CD4-positive, CD25-positive, alpha-beta regulatory T cell (primary cell): ENCODE measurements around the gene OR51A4. TPM values are rescaled to one million over a fixed set of nuclear protein-coding genes. Genes with fewer than 3 reads are reported as not detected.

Source experiments
- ATAC-seq, 2 donors: fragments of 150-1000 bp; cut with Tn5 transposase; one replicate each; pipeline ENCODE4 v1.10.0; 2021; ENCODE audit warnings: low read depth in 2 of 2, moderate number of reproducible peaks in 2 of 2, moderate library complexity in 1 of 2
- DNase-seq, 3 donors: peaks; one replicate each; pipeline versions ENCODE4 v3.0.0 to v3.0.0-alpha.2; 2012 to 2022; ENCODE audit warnings: mixed read lengths in 1 of 3
- H3K27ac ChIP-seq: one replicate; pipeline ENCODE4 v1.7.0; 2013; ENCODE audit warnings: mild to moderate bottlenecking, low read length; ENCODE audit not compliant: insufficient read depth, poor library complexity, severe bottlenecking
- H3K27me3 ChIP-seq: one replicate; pipeline ENCODE4 v1.7.0; 2013; ENCODE audit warnings: low read length; ENCODE audit not compliant: control insufficient read depth, insufficient read depth
- H3K36me3 ChIP-seq: one replicate; pipeline ENCODE4 v1.7.0; 2013; ENCODE audit warnings: mild to moderate bottlenecking, low read length, moderate library complexity; ENCODE audit not compliant: control insufficient read depth, insufficient read depth
- H3K4me1 ChIP-seq: 2 replicates; pipeline ENCODE4 v1.7.0; 2013; ENCODE audit warnings: mild to moderate bottlenecking, low read length; ENCODE audit not compliant: insufficient read depth, control insufficient read depth, poor library complexity, severe bottlenecking
- H3K4me3 ChIP-seq: one replicate; pipeline ENCODE4 v1.7.0; 2013; ENCODE audit warnings: low read depth, mild to moderate bottlenecking, low read length, moderate library complexity
- H3K9me3 ChIP-seq, 2 experiments: 1 replicate in 1 of 2; 2 replicates in 1 of 2; pipeline ENCODE4 v1.7.0; 2013; ENCODE audit warnings: low read length in 2 of 2, mild to moderate bottlenecking in 1 of 2, moderate library complexity in 1 of 2; ENCODE audit not compliant: control insufficient read depth in 2 of 2
- H3K27ac Mint-ChIP-seq, 3 donors: one replicate each; pipeline ENCODE4 v1.8.0; 2020 to 2022; ENCODE audit warnings: mild to moderate bottlenecking in 3 of 3, mixed read lengths in 3 of 3, moderate library complexity in 2 of 3
- H3K27me3 Mint-ChIP-seq: one replicate; pipeline ENCODE4 v1.8.0; 2022; ENCODE audit warnings: mild to moderate bottlenecking, mixed read lengths
- H3K36me3 Mint-ChIP-seq: one replicate; pipeline ENCODE4 v1.8.0; 2020; ENCODE audit warnings: mixed read lengths
- H3K4me1 Mint-ChIP-seq, 4 donors: one replicate each; pipeline ENCODE4 v1.8.0; 2020 to 2022; ENCODE audit warnings: mixed read lengths in 4 of 4, mild to moderate bottlenecking in 1 of 4
- H3K4me3 Mint-ChIP-seq, 4 donors: one replicate each; pipeline ENCODE4 v1.8.0; 2020 to 2022; ENCODE audit warnings: mild to moderate bottlenecking in 4 of 4, mixed read lengths in 4 of 4, moderate library complexity in 3 of 4
- H3K9me3 Mint-ChIP-seq, 7 donors: one replicate each; pipeline ENCODE4 v1.8.0; 2020 to 2022; ENCODE audit warnings: mixed read lengths in 7 of 7, mild to moderate bottlenecking in 3 of 7, moderate library complexity in 2 of 7
- polyA plus RNA-seq, 4 donors: library from polyadenylated mRNA; unstranded; fragments of 300-500 nt; fragmentation: Illumina TruSeq; gene quantifications; one replicate each; pipeline ENCODE4 v1.2.3, GENCODE V29; 2021
- total RNA-seq: library from RNA; stranded (reverse); gene quantifications from one replicate; pipeline ENCODE4 v1.2.3, GENCODE V29; 2022

Gene OR51A4
- total and polyA plus RNA-seq, 5 donors from 2014 or later: not detected

DNA sequence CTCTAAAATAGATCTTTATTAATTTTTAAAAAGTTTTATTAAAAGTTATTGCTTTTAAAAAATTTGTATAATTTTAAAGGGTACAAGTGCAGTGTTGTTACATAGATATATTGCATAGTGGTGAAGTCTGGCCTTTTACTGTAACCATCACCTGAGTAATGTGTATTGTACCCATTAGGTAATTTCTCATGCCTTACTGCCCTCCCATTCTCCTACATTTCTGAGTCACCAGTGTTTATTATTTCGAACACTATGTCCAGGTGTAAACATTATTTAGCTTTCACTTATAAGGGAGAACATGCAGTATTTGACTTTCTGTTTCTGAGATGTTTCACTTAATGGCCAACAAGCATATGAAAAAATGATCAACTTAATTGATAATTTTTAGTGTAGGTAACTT is 25.6 kb downstream of the OR51A4 start:
- H3K27me3 Mint-ChIP-seq: no peaks in the 10 kb centered on the region
- no peak overlapping the region for H3K4me3 ChIP-seq
- H3K4me1 ChIP-seq: no peaks in the 10 kb centered on the region
- H3K27ac ChIP-seq: no peak overlapping the region
- H3K27me3 ChIP-seq: no peaks in the 10 kb centered on the region
- DNase-seq: no peak
- H3K36me3 ChIP-seq: no peaks in the 10 kb centered on the region
- H3K9me3 ChIP-seq: no peaks in the 10 kb centered on the region
- no peak for ATAC-seq
- H3K9me3 Mint-ChIP-seq: peaks cover 0 to 4% (median 0%) of the 10 kb centered on the region in 7 donors
- H3K36me3 Mint-ChIP-seq: no peaks in the 10 kb centered on the region
- no peaks in the 10 kb centered on the region for H3K4me1 Mint-ChIP-seq
- no peak overlapping the region for H3K4me3 Mint-ChIP-seq
- H3K27ac Mint-ChIP-seq: no peak overlapping the region

DNA sequence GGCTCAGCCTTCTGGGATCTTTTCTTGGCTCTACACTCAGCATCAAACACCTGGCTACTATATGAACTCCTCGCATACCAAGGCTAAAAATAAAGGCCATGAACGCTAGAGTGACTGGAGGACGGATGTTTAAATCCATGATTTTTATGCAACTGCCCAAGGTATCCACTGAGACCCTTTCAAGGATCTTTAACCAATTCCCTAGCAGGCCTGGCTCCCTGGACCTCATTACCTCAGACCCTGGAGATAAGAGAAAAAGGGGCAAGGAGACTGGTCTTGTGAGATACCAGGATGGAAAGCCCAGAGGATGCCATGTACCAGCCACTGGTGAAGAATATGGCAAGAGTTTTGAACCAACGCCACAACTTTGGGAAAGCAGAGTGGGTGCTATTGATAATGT is 28.2 kb downstream of the OR51A4 start, which contains the start of gene OR51G2:
OR51G2 (minus strand) TSS at position 101 of the 400 bp plus-strand sequence. CDS start 3,687 bp downstream, outside the sequence.
- H3K9me3 ChIP-seq: no peaks in the 10 kb centered on the region
- Mint-ChIP-seq H3K36me3 (no peaks in the 10 kb centered on the region), H3K27me3 (no peaks in the 10 kb centered on the region), H3K4me3 (no peak within 1 kb of the TSS), H3K27ac (no peak within 1 kb of the TSS), H3K9me3 (peaks cover 0 to 3% (median 0%) of the 10 kb centered on the region in 7 donors), H3K4me1 (no peaks in the 10 kb centered on the region)
- H3K4me3 ChIP-seq: no peak within 1 kb of the TSS
- H3K36me3 ChIP-seq: no peaks in the 10 kb centered on the region
- no peaks in the 10 kb centered on the region for H3K4me1 ChIP-seq
- ATAC-seq: no peak
- no peak for DNase-seq
- H3K27ac ChIP-seq: no peak within 1 kb of the TSS
- H3K27me3 ChIP-seq: no peaks in the 10 kb centered on the region

GRCh38 chr11:4916581-4916980 is 30.8 kb downstream of the OR51A4 start:
- H3K36me3 Mint-ChIP-seq: no peaks in the 10 kb centered on the region
- DNase-seq: no peak
- no peaks in the 10 kb centered on the region for H3K36me3 ChIP-seq
- no peak overlapping the region for H3K27ac ChIP-seq
- peaks cover 0 to 1% (median 0%) of the 10 kb centered on the region in 7 donors for H3K9me3 Mint-ChIP-seq
- no peaks in the 10 kb centered on the region for H3K4me1 ChIP-seq
- H3K27me3 Mint-ChIP-seq: no peaks in the 10 kb centered on the region
- H3K9me3 ChIP-seq: no peaks in the 10 kb centered on the region
- ATAC-seq: no peak
- no peak overlapping the region for H3K4me3 ChIP-seq
- H3K27me3 ChIP-seq: no peaks in the 10 kb centered on the region
- no peak overlapping the region for H3K4me3 Mint-ChIP-seq
- no peak overlapping the region for H3K27ac Mint-ChIP-seq
- no peaks in the 10 kb centered on the region for H3K4me1 Mint-ChIP-seq

GRCh38 chr11:4903484-4903883 is 43.9 kb downstream of the OR51A4 start, which contains the start of gene OR51A7:
OR51A7 (plus strand) TSS chr11:4903783; CDS start chr11:4907370, 3,587 bp downstream.
- Mint-ChIP-seq H3K4me3 (no peak within 1 kb of the TSS), H3K36me3 (no peaks in the 10 kb centered on the region), H3K4me1 (no peaks in the 10 kb centered on the region), H3K27ac (no peak within 1 kb of the TSS), H3K27me3 (no peaks in the 10 kb centered on the region), H3K9me3 (peaks cover 0 to 5% (median 0%) of the 10 kb centered on the region in 7 donors)
- no peaks in the 10 kb centered on the region for H3K9me3 ChIP-seq
- H3K4me3 ChIP-seq: no peak within 1 kb of the TSS
- no peak within 1 kb of the TSS for H3K27ac ChIP-seq
- no peak for DNase-seq
- no peak for ATAC-seq
- no peaks in the 10 kb centered on the region for H3K36me3 ChIP-seq
- H3K4me1 ChIP-seq: no peaks in the 10 kb centered on the region
- no peaks in the 10 kb centered on the region for H3K27me3 ChIP-seq

Other genes starting within 250 kb of the OR51A4 start
- gene OR51E2, start 249.8 kb downstream of the OR51A4 start, total RNA-seq: not detected
- gene OR51E2, start 249.8 kb downstream of the OR51A4 start, polyA plus RNA-seq: not detected
- gene MMP26, start 242.8 kb downstream of the OR51A4 start, total RNA-seq: not detected
- gene MMP26, start 242.8 kb downstream of the OR51A4 start, polyA plus RNA-seq: not detected
- not detected for gene OR51F1, start 177.7 kb downstream of the OR51A4 start, total RNA-seq
- gene OR51F1, start 177.7 kb downstream of the OR51A4 start, polyA plus RNA-seq: not detected
- gene OR52R1, start 143.2 kb downstream of the OR51A4 start, total RNA-seq: not detected
- gene OR52R1, start 143.2 kb downstream of the OR51A4 start, polyA plus RNA-seq: not detected
- gene OR51F2, start 126.3 kb downstream of the OR51A4 start, total RNA-seq: not detected
- gene OR51F2, start 126.3 kb downstream of the OR51A4 start, polyA plus RNA-seq: not detected
- gene OR51S1, start 98.4 kb downstream of the OR51A4 start, total RNA-seq: not detected
- gene OR51S1, start 98.4 kb downstream of the OR51A4 start, polyA plus RNA-seq: not detected
- not detected for gene OR51T1, start 65.7 kb downstream of the OR51A4 start, total RNA-seq
- gene OR51T1, start 65.7 kb downstream of the OR51A4 start, polyA plus RNA-seq: not detected
- not detected for gene OR51A7, start 43.8 kb downstream of the OR51A4 start, total RNA-seq
- not detected for gene OR51A7, start 43.8 kb downstream of the OR51A4 start, polyA plus RNA-seq
- gene OR51G2, start 28.3 kb downstream of the OR51A4 start, total RNA-seq: not detected
- not detected for gene OR51G2, start 28.3 kb downstream of the OR51A4 start, polyA plus RNA-seq
- not detected for gene OR51G1, start 23.3 kb downstream of the OR51A4 start, total RNA-seq
- not detected for gene OR51G1, start 23.3 kb downstream of the OR51A4 start, polyA plus RNA-seq
- not detected for gene OR51A2, start 8.1 kb upstream of the OR51A4 start, total RNA-seq
- gene OR51A2, start 8.1 kb upstream of the OR51A4 start, polyA plus RNA-seq: not detected
- gene OR51L1, start 47.2 kb upstream of the OR51A4 start, total RNA-seq: not detected
- gene OR51L1, start 47.2 kb upstream of the OR51A4 start, polyA plus RNA-seq: not detected
- gene OR52J3, start 98.9 kb upstream of the OR51A4 start, total RNA-seq: not detected
- not detected for gene OR52J3, start 98.9 kb upstream of the OR51A4 start, polyA plus RNA-seq
- gene OR52E2, start 112.0 kb upstream of the OR51A4 start, total RNA-seq: not detected
- not detected for gene OR52E2, start 112.0 kb upstream of the OR51A4 start, polyA plus RNA-seq
- gene OR52E1, start 122.0 kb upstream of the OR51A4 start, total RNA-seq: not detected
- not detected for gene OR52E1, start 122.0 kb upstream of the OR51A4 start, polyA plus RNA-seq
- not detected for gene OR52A5, start 190.8 kb upstream of the OR51A4 start, total RNA-seq
- not detected for gene OR52A5, start 190.8 kb upstream of the OR51A4 start, polyA plus RNA-seq
- not detected for gene OR52A1, start 207.2 kb upstream of the OR51A4 start, total RNA-seq
- not detected for gene OR52A1, start 207.2 kb upstream of the OR51A4 start, polyA plus RNA-seq